OCI-LY7 (cell line): ENCODE data around the gene TSPAN11. TPM values are rescaled to one million over a fixed set of nuclear protein-coding genes. Genes with fewer than 3 reads are reported as not detected.

Source experiments
- BruUV-seq: library from RNA; stranded (reverse); fragments of 400-500 nt; replicated peaks from 2 replicates; lab custom pipeline; 2021; lab: Mats Ljungman, UMichigan
- CTCF ChIA-PET: fragments of 300-600 bp; sonication (Branson Sonifier 250); formaldehyde crosslinking; loops from one replicate; lab custom pipeline; 2022; ENCODE audit warnings: antibody characterized with exemption; ENCODE audit not compliant: unreplicated experiment; lab: Charles Lee
- POLR2A ChIA-PET: fragments of 300-600 bp; sonication (Branson Sonifier 250); formaldehyde crosslinking; loops from one replicate; lab custom pipeline; 2022; ENCODE audit warnings: antibody characterized with exemption; lab: Charles Lee
- DNase-seq: peaks from one replicate; pipeline ENCODE4 v3.0.0-alpha.2; 2015; ENCODE audit warnings: low spot score
- H2AFZ ChIP-seq: fragments of 200-600 bp; sonication (generic), shearing (Covaris generic); 2 replicates; pipeline ENCODE4 v1.6.1; 2014; ENCODE audit warnings: mild to moderate bottlenecking, antibody characterized with exemption, low read length, moderate library complexity
- H3K27ac ChIP-seq: fragments of 200-600 bp; sonication (generic); 2 replicates; pipeline ENCODE4 v1.5.1; 2014; ENCODE audit warnings: mixed run types, low read depth, mild to moderate bottlenecking, moderate library complexity, low read length, inconsistent platforms; ENCODE audit not compliant: poor library complexity, severe bottlenecking
- H3K36me3 ChIP-seq: fragments of 200-600 bp; sonication (generic); 2 replicates; pipeline ENCODE4 v1.6.1; 2014; ENCODE audit warnings: mild to moderate bottlenecking, antibody characterized with exemption, low read length, moderate library complexity, mixed read lengths; ENCODE audit not compliant: insufficient read depth
- H3K4me1 ChIP-seq: fragments of 200-600 bp; sonication (generic); 2 replicates; pipeline ENCODE4 v1.5.1; 2014; ENCODE audit warnings: mild to moderate bottlenecking, low read length; ENCODE audit not compliant: insufficient read depth, poor library complexity, severe bottlenecking
- H3K4me2 ChIP-seq: fragments of 200-600 bp; sonication (generic); 2 replicates; pipeline ENCODE4 v1.6.1; 2014; ENCODE audit warnings: mild to moderate bottlenecking, low read length
- H3K4me3 ChIP-seq: fragments of 200-600 bp; sonication (generic); 2 replicates; pipeline ENCODE4 v1.5.1; 2014; ENCODE audit warnings: mild to moderate bottlenecking, low read depth, low read length; ENCODE audit not compliant: poor library complexity, severe bottlenecking
- H3K79me2 ChIP-seq: fragments of 200-600 bp; sonication (generic); 2 replicates; pipeline ENCODE4 v1.6.1; 2016; ENCODE audit warnings: low read depth, mild to moderate bottlenecking, low read length, moderate library complexity, mixed read lengths; ENCODE audit not compliant: insufficient read depth
- H3K9me2 ChIP-seq: fragments of 200-600 bp; sonication (generic); 2 replicates; pipeline ENCODE4 v1.6.1; 2016; ENCODE audit warnings: mild to moderate bottlenecking, low read length, mixed read lengths; ENCODE audit not compliant: insufficient read depth
- H3K9me3 ChIP-seq: fragments of 200-600 bp; sonication (generic); 2 replicates; pipeline ENCODE4 v1.6.1; 2014; ENCODE audit warnings: mild to moderate bottlenecking, mixed run types, low read length, mixed read lengths
- H4K20me1 ChIP-seq: fragments of 200-600 bp; sonication (generic); 2 replicates; pipeline ENCODE4 v1.6.1; 2014; ENCODE audit warnings: mild to moderate bottlenecking, antibody characterized with exemption, low read length, moderate library complexity, mixed read lengths; ENCODE audit not compliant: insufficient read depth
- EZH2phosphoT487 ChIP-seq: fragments of 200-600 bp; sonication (generic); IDR thresholded peaks from 2 replicates; pipeline ENCODE4 v1.6.1; 2018; ENCODE audit warnings: low read depth, borderline replicate concordance, mild to moderate bottlenecking, mixed run types, antibody characterized with exemption, low read length, moderate library complexity, mixed read lengths
- intact Hi-C: fragments of 100-400 bp; cut with micrococcal nuclease; formaldehyde crosslinking; loops from one replicate; pipeline ENCODE4 v1.10.0; 2022; ENCODE audit not compliant: unreplicated experiment
- total RNA-seq, 2 experiments: library from RNA; depleted of rRNA in 1 of 2; stranded (reverse); fragments of >200 nt in 1 of 2; shearing (Covaris generic) in 1 of 2; gene quantifications; 2 replicates each; pipeline ENCODE4 v1.2.3, GENCODE V29; 2014 to 2022
- TF ChIP-seq, protein P1 (sequence below): fragments of 200-600 bp; sonication (generic); conservative IDR thresholded peaks from 2 replicates; pipeline ENCODE4 v1.5.1; 2014; ENCODE audit warnings: mild to moderate bottlenecking, antibody characterized with exemption, low read length, moderate library complexity, mixed read lengths

TSPAN11 gene
- total RNA-seq, 2 experiments from 2014 or later = not detected

GRCh38 chr12:31003861-31004640, 77.5 kb downstream of the TSPAN11 start:
- no peaks in the 10 kb centered on the region for H3K79me2 ChIP-seq
- H3K4me1 ChIP-seq = no peaks in the 10 kb centered on the region
- H3K4me3 ChIP-seq = no peak overlapping the region
- H3K9me3 ChIP-seq = no peaks in the 10 kb centered on the region
- H4K20me1 ChIP-seq = no peaks in the 10 kb centered on the region
- ChIA-PET CTCF (no interaction called here), POLR2A (interaction anchor here (1.1 kb wide), 1 partner anchor 1679 kb away, joined by 3 read pairs; no protein-coding TSS in a partner anchor)
- no peak overlapping the region for H3K4me2 ChIP-seq
- no TSS peak for BruUV-seq
- H3K36me3 ChIP-seq = no peaks in the 10 kb centered on the region
- DNase-seq = no peak
- H3K9me2 ChIP-seq = no peaks in the 10 kb centered on the region
- intact Hi-C loops = no loop called here
- H2AFZ ChIP-seq = no peak overlapping the region
- no peak overlapping the region for H3K27ac ChIP-seq
- TF ChIP-seq EZH2phosphoT487 = no peak
- TF ChIP-seq, protein P1, sequence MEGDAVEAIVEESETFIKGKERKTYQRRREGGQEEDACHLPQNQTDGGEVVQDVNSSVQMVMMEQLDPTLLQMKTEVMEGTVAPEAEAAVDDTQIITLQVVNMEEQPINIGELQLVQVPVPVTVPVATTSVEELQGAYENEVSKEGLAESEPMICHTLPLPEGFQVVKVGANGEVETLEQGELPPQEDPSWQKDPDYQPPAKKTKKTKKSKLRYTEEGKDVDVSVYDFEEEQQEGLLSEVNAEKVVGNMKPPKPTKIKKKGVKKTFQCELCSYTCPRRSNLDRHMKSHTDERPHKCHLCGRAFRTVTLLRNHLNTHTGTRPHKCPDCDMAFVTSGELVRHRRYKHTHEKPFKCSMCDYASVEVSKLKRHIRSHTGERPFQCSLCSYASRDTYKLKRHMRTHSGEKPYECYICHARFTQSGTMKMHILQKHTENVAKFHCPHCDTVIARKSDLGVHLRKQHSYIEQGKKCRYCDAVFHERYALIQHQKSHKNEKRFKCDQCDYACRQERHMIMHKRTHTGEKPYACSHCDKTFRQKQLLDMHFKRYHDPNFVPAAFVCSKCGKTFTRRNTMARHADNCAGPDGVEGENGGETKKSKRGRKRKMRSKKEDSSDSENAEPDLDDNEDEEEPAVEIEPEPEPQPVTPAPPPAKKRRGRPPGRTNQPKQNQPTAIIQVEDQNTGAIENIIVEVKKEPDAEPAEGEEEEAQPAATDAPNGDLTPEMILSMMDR = no peak

DNA sequence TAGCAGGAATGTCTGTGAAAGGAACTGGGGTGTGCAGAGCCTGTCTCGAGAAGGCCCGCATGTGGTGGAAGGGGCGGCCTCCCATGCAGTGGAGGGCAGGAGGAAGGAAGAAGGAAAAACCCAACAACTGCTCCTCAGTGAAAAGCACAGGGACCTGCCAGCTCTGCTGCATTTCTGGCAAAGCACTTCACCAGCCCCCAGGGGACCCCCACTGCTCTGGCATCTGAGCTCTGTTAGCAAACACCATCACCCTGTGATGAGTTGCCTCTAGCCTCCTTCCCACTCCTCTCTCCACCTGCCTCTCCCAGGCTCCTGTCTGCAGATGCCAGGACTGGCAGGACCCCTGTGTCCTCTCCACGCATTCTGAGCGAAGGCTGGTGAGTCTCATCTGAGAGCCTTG, 78.1 kb downstream of the TSPAN11 start:
- Histone ChIP-seq H3K4me3 (no peak overlapping the region), H4K20me1 (no peaks in the 10 kb centered on the region), H3K4me2 (no peak overlapping the region), H3K27ac (no peak overlapping the region), H3K9me3 (no peaks in the 10 kb centered on the region), H3K9me2 (no peaks in the 10 kb centered on the region), H2AFZ (no peak overlapping the region), H3K4me1 (no peaks in the 10 kb centered on the region), H3K79me2 (no peaks in the 10 kb centered on the region), H3K36me3 (no peaks in the 10 kb centered on the region)
- DNase-seq = no peak
- intact Hi-C loops = no loop called here
- POLR2A ChIA-PET = interaction anchor here (1.1 kb wide), 1 partner anchor 1678 kb away, joined by 3 read pairs; no protein-coding TSS in a partner anchor
- no TSS peak for BruUV-seq
- CTCF ChIA-PET = no interaction called here
- no peak for TF ChIP-seq EZH2phosphoT487
- TF ChIP-seq, protein P1 = no peak

GRCh38 chr12:31005256-31005943, 78.9 kb downstream of the TSPAN11 start:
- H3K36me3 ChIP-seq = no peaks in the 10 kb centered on the region
- H3K9me2 ChIP-seq = no peaks in the 10 kb centered on the region
- TF ChIP-seq, protein P1 = no peak
- no peak for TF ChIP-seq EZH2phosphoT487
- DNase-seq = no peak
- CTCF ChIA-PET = no interaction called here
- no peaks in the 10 kb centered on the region for H3K79me2 ChIP-seq
- no peak overlapping the region for H3K4me2 ChIP-seq
- no peak overlapping the region for H3K4me3 ChIP-seq
- no peaks in the 10 kb centered on the region for H3K9me3 ChIP-seq
- BruUV-seq = no TSS peak
- H3K4me1 ChIP-seq = no peaks in the 10 kb centered on the region
- H2AFZ ChIP-seq = no peak overlapping the region
- no peaks in the 10 kb centered on the region for H4K20me1 ChIP-seq
- intact Hi-C loops = no loop called here
- POLR2A ChIA-PET = no interaction called here
- no peak overlapping the region for H3K27ac ChIP-seq
